ENCODE measurements around the gene ELOVL3. TPM values are rescaled to one million over a fixed set of nuclear protein-coding genes. Genes with fewer than 3 reads are reported as not detected.
A peak's percentile ranks its signal among the peaks of the same experiment; 100 is the strongest.
"Not testable (repeated sequence)": the region's sequence is repeated elsewhere in the genome, so short reads cannot be mapped to it uniquely, and the experiment has no call there.

ELOVL3 gene
- total and polyA plus RNA-seq, 2 donors (not counting 3 experiments of a cell fraction or from before 2014, with no cell fraction given) = not detected

DNA sequence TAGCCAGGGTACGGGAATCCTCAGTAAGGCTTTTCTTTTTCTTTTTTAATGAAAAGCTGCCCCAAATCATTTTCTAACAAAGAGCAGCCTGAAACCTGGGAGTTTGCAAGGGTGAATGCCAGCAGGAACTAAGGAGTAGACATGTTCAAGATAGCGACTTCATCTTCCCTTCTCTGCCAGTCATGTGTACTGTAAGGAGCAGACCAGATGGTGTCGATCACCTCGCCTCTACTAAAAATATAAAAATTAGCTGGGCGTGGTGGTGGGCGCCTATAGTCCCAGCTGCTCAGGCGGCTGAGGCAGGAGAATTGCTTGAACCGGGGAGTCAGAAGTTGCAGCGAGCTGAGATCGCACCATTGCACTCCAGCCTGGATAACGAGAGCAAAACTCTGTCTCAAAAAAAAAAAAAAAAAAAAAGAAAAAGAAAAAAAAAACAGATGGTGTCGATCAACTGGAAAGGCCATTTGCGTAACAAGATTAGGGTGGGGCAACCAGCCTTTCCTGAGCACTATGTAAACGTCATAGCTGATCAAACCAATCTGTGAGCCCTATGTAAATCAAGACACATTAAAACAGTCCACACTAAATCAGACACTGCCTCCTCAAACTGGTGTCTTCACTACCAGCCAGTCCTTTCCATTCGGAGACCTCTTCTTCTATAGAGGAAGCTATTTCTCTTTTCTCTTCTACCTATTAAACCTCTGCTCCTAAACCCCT, 40.1 kb upstream of the ELOVL3 start:
- no peak overlapping the region for H3K4me3 ChIP-seq (replicated peaks in 1 of 3; ENCODE audit: insufficient read depth in 1 of 3, low read depth in 1 of 3, low read length in 3 of 3)
- TF ChIP-seq MYC (IDR thresholded peaks at IDR 0.05; ENCODE audit: low read depth, low read length) = no peak
- no peak overlapping the region for H3K9ac ChIP-seq (replicated peaks; ENCODE audit: extremely low read depth, insufficient read depth, low read length)
- BruUV-seq (replicated peaks) = no TSS peak
- ChIA-PET CTCF (interaction anchor here (0.7 to 1.1 kb wide), 2 partner anchors 16 to 166 kb away, joined by 3 to 5 read pairs; no protein-coding TSS in a partner anchor), POLR2A (interaction anchor here (0.6 kb wide), 1 partner anchor 204 kb away, joined by 5 read pairs; no protein-coding TSS in a partner anchor)
- H3K4me2 ChIP-seq (ENCODE audit: insufficient read depth, low read length) = no peak overlapping the region
- H3K27ac ChIP-seq (ENCODE audit: insufficient read depth, low read depth, low read length) = no peak overlapping the region
- H3K36me3 ChIP-seq (ENCODE audit: control insufficient read depth in 2 of 2, extremely low read depth in 1 of 2, insufficient read depth in 2 of 2, low read length in 2 of 2) = no peaks in the 10 kb centered on the region
- DNase-seq (ENCODE audit: low read depth, low spot score) = no peak
- H3K27me3 ChIP-seq (ENCODE audit: control insufficient read depth in 2 of 2, insufficient read depth in 2 of 2, low read length in 2 of 2) = peaks cover 3% of the 10 kb centered on the region in 2 experiments
- no peaks in the 10 kb centered on the region for H3K4me1 ChIP-seq (ENCODE audit: control insufficient read depth, extremely low read depth, insufficient read depth, low read length)
- no peak overlapping the region for H2AFZ ChIP-seq (ENCODE audit: low read depth, low read length)
- H3K9me3 ChIP-seq (replicated peaks; ENCODE audit: control insufficient read depth, insufficient read depth, low read length) = no peaks in the 10 kb centered on the region
- no peaks in the 10 kb centered on the region for H4K20me1 ChIP-seq (replicated peaks; ENCODE audit: control insufficient read depth, extremely low read depth, insufficient read depth, low read length)
- no peaks in the 10 kb centered on the region for H3K9me1 ChIP-seq (replicated peaks; ENCODE audit: control insufficient read depth, extremely low read depth, insufficient read depth, low read length)
- intact Hi-C loops (cut with micrococcal nuclease) = no loop called here
- FAIRE-seq = no peak
- H3K79me2 ChIP-seq (ENCODE audit: control insufficient read depth, insufficient read depth, low read length) = no peaks in the 10 kb centered on the region
- dilution Hi-C loops (cut with MboI; ENCODE audit: extremely low pct_ligation_motif_present, low sequenced_read_pairs) = no loop called here

DNA sequence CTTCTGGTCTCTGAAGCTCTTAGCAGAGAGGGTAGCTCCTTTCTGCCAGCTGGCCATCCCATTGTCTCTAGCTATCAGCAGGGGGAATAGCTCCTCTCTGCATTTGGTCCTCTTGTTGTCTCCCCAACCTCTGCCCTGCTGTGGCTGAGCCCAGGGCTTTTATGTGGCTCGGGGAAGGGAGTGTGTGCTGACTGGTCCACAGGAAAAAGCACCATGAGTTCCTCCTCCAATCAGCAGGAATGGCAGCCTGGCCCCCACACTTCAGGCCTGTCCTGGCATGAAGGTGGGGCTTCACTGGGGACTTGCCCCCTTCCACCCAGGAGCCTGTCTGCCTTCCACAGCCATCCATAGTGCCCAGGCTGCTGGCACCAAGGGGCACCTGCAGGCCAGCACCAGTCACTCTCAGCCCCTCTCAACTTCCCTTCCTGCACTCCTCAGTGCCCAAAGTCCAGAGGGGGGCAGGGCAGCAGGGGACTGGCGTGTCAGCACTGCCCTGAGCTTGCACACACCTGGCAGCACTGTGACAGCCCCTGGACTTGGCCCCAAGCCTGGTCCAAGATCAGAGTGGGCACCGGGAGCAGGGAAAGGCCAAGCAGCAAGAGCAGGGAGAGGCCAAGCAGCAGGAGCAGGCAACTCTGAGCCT, 37.7 kb upstream of the ELOVL3 start:
- dilution Hi-C loops (cut with MboI; ENCODE audit: extremely low pct_ligation_motif_present, low sequenced_read_pairs) = no loop called here
- Histone ChIP-seq H3K79me2 (ENCODE audit: control insufficient read depth, insufficient read depth, low read length) (no peaks in the 10 kb centered on the region), H4K20me1 (replicated peaks; ENCODE audit: control insufficient read depth, extremely low read depth, insufficient read depth, low read length) (no peaks in the 10 kb centered on the region), H3K9me3 (replicated peaks; ENCODE audit: control insufficient read depth, insufficient read depth, low read length) (no peaks in the 10 kb centered on the region), H3K9ac (replicated peaks; ENCODE audit: extremely low read depth, insufficient read depth, low read length) (no peak overlapping the region), H2AFZ (ENCODE audit: low read depth, low read length) (no peak overlapping the region), H3K4me1 (ENCODE audit: control insufficient read depth, extremely low read depth, insufficient read depth, low read length) (no peaks in the 10 kb centered on the region), H3K4me2 (ENCODE audit: insufficient read depth, low read length) (no peak overlapping the region), H3K27me3 (ENCODE audit: control insufficient read depth in 2 of 2, insufficient read depth in 2 of 2, low read length in 2 of 2) (peaks cover 3% of the 10 kb centered on the region in 2 experiments), H3K9me1 (replicated peaks; ENCODE audit: control insufficient read depth, extremely low read depth, insufficient read depth, low read length) (no peaks in the 10 kb centered on the region), H3K36me3 (ENCODE audit: control insufficient read depth in 2 of 2, extremely low read depth in 1 of 2, insufficient read depth in 2 of 2, low read length in 2 of 2) (no peaks in the 10 kb centered on the region), H3K27ac (ENCODE audit: insufficient read depth, low read depth, low read length) (no peak overlapping the region), H3K4me3 (replicated peaks in 1 of 3; ENCODE audit: insufficient read depth in 1 of 3, low read depth in 1 of 3, low read length in 3 of 3) (no peak overlapping the region)
- DNase-seq (ENCODE audit: low read depth, low spot score) (no peak), FAIRE-seq (no peak)
- TF ChIP-seq MYC (IDR thresholded peaks at IDR 0.05; ENCODE audit: low read depth, low read length) = no peak
- TF ChIP-seq GATA2 (IDR thresholded peaks at IDR 0.05; ENCODE audit: insufficient read depth, insufficient read length, low read depth, low read length) = no peak
- no peak for TF ChIP-seq JUN (IDR thresholded peaks at IDR 0.05; ENCODE audit: borderline replicate concordance, insufficient read depth, insufficient read length, low read depth)
- intact Hi-C loops (cut with micrococcal nuclease) = no loop called here
- ChIA-PET CTCF (interaction anchor here (0.9 to 1.3 kb wide), 3 partner anchors 19 to 164 kb away, joined by 3 to 4 read pairs (median 3); no protein-coding TSS in a partner anchor), POLR2A (no interaction called here)
- BruUV-seq (replicated peaks) = no TSS peak

DNA sequence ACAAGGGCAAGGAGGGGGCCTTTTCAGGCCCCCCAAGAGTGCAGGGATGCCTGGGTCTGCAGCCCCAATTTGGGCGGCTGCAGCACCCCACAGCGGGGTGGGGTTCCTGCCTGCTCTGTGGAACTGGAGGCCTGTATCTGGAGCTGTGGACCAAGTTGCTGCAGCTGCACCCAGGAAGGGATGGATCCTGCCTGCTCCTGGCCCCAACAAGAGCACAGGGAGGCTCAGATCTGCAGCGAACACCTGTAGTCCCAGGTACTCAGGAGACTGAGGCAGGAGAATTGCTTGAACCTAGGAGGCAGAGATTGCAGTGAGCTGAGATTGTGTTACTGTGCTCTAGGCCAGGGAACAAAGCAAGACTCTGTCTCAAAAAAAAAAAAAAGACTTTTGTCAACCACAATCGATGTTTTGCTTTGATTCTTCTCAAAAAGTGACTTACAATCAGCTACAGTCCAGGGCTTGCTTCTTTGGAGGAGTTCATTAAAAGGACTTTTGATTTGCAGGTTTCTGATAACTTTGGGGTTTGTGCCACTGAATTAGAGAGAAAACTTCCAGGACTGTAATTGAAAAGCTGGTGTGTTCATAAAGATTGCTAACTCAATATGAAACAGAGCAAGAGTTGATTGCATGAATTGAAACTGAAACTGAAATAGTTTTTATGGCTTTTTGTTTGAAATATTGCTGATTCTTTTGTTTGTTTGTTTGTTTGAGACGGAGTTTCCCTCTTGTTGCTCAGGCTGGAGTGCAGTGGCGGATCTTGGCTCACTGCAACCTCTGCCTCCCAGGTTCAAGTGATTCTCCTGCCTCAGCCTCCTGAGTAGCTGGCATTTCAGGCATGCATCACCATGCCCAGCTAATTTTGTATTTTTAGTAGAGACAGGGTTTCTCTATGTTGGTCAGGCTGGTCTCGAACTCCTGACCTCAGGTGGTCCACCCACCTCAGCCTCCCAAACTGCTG, 36.9 kb upstream of the ELOVL3 start:
- H3K4me1 ChIP-seq (ENCODE audit: control insufficient read depth, extremely low read depth, insufficient read depth, low read length); H3K79me2 ChIP-seq (ENCODE audit: control insufficient read depth, insufficient read depth, low read length); H3K27ac ChIP-seq (ENCODE audit: insufficient read depth, low read depth, low read length); H3K9me1 ChIP-seq (replicated peaks; ENCODE audit: control insufficient read depth, extremely low read depth, insufficient read depth, low read length); H4K20me1 ChIP-seq (replicated peaks; ENCODE audit: control insufficient read depth, extremely low read depth, insufficient read depth, low read length); H3K36me3 ChIP-seq (ENCODE audit: control insufficient read depth in 2 of 2, extremely low read depth in 1 of 2, insufficient read depth in 2 of 2, low read length in 2 of 2); H2AFZ ChIP-seq (ENCODE audit: low read depth, low read length); H3K9ac ChIP-seq (replicated peaks; ENCODE audit: extremely low read depth, insufficient read depth, low read length); POLR2A ChIA-PET; BruUV-seq (replicated peaks); H3K27me3 ChIP-seq (ENCODE audit: control insufficient read depth in 2 of 2, insufficient read depth in 2 of 2, low read length in 2 of 2); H3K4me3 ChIP-seq (replicated peaks in 1 of 3; ENCODE audit: insufficient read depth in 1 of 3, low read depth in 1 of 3, low read length in 3 of 3); DNase-seq (ENCODE audit: low read depth, low spot score); H3K9me3 ChIP-seq (replicated peaks; ENCODE audit: control insufficient read depth, insufficient read depth, low read length); H3K4me2 ChIP-seq (ENCODE audit: insufficient read depth, low read length); intact Hi-C loops (cut with micrococcal nuclease); dilution Hi-C loops (cut with MboI; ENCODE audit: extremely low pct_ligation_motif_present, low sequenced_read_pairs): not testable (repeated sequence)
- CTCF ChIA-PET = interaction anchor here (0.7 to 1.8 kb wide), 4 partner anchors 12 to 163 kb away, joined by 3 to 6 read pairs (median 3); no protein-coding TSS in a partner anchor
- peak; percentile 35 for FAIRE-seq
